ENCODE results near the gene TENT4A.

TENT4A gene

GRCh38 chr5:6718161-6718681 is 5.0 kb downstream of the TENT4A start:
- no peak for DNase-seq (ENCODE audit: low read depth)

- no peak for DNase-seq (ENCODE audit: low read depth)
These were observed 5.5 kb downstream of the TENT4A start for GRCh38 chr5:6718718-6719117.

GRCh38 chr5:6719417-6719816 is 6.2 kb downstream of the TENT4A start:
- DNase-seq (ENCODE audit: low read depth), result no peak

DNA sequence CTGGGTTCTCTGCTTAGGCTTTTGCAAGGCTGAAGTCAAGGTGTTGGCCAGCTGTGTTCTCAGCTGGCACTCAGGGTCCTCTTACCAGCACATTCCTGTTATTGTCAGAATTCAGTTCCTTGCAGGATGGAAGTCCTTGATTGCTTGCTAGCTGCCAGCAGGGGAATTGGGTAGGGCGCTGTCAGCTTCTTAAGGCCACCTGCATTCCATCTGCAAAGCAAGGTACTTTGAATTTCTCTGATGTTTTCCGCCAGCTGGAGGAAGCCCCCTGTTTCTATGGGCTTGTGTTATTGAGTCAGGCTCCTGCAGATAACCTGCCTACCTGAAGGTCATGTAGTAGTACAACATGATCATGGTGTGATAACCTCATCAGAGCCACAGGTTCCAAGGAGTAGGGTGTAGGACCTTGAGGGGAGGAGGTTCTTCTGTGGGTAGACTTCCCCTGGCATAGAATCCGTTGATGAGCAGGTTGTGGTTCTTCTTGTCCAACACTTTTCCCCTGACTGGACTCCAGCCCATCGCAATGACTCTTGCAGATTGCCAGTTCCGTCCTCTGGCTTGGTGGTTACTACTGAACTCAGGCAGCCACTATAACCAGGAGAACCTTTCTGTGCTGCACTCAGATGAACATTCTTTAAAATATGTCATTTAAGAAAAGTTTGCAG is 6.8 kb downstream of the TENT4A start:
- no peak for DNase-seq (ENCODE audit: low read depth)

DNA sequence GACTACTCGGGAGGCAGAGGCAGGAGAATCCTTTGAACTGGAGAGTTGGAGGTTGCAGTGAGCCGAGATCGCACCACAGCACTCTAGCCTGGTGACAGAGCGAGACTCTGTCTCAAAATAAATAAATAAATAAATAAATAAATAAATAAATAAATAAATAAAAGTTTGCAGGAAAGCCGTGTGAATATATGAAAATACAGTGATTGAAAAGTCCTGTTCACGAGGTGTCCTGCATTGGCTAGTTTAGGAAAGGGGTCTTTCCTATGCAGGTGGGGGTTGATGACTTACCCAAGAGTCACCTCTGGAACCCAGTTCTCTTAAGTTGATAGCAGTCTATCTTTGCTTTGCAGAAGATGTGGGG is 7.3 kb downstream of the TENT4A start:
- no peak for DNase-seq (ENCODE audit: low read depth)

GRCh38 chr5:6721442-6721841 is 8.2 kb downstream of the TENT4A start:
- no peak for DNase-seq (ENCODE audit: low read depth)

DNA sequence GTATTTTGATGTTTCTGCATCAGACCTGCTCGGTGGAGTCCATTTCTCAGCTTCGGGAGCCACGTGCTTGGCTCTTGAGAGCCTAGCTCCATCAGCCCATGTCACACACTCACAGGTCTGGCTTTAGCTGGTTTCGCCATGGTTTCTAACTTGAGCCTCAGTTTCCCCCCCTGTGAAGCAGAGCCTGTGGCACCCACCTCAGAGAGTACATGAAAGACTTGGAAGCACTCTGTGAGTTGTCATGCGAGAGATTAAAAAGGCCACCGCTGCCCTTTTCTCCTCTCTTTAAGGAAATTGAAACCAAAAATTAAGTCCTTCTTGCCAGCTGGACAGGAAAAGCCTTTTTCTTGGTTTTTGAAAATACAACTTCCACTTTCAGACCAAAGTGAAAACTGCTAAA is 8.8 kb downstream of the TENT4A start:
- DNase-seq (ENCODE audit: low read depth), result no peak

- DNase-seq (ENCODE audit: low read depth), result no peak
These were observed 10.0 kb downstream of the TENT4A start for GRCh38 chr5:6723122-6723815.

GRCh38 chr5:6723816-6724300 is 10.6 kb downstream of the TENT4A start:
- no peak for DNase-seq (ENCODE audit: low read depth)

DNA sequence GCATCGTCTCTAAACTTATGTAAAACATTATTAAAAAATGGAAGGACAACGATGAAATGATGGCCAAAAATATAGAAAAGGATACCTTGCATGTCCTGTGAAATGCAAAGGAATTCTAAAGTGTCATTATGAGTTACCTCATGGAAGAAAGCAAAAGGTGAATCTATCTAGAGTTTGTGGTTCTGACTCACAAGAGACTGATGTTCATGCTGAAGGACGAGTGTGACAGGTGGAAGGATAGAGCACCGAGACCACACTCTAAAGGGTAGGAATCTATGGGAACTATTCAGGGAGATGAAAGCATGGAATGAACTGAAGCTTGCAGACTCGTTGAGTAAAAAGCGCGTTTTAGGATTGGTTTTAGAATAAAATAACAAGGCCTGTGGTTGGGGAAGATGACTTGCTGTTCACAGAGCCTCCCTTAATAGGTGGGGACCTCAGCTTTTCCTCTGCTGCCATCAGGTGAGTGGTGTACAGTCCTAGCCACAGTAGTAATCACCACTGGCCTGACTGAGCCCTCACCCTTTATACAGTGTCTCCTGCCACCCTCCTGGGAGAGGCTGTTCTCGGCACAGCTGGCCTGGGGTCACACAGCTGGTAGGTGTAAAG is 11.2 kb downstream of the TENT4A start:
- DNase-seq (ENCODE audit: low read depth), result no peak

- no peak for DNase-seq (ENCODE audit: low read depth)
These were observed 12.2 kb downstream of the TENT4A start for GRCh38 chr5:6725421-6725820.

DNA sequence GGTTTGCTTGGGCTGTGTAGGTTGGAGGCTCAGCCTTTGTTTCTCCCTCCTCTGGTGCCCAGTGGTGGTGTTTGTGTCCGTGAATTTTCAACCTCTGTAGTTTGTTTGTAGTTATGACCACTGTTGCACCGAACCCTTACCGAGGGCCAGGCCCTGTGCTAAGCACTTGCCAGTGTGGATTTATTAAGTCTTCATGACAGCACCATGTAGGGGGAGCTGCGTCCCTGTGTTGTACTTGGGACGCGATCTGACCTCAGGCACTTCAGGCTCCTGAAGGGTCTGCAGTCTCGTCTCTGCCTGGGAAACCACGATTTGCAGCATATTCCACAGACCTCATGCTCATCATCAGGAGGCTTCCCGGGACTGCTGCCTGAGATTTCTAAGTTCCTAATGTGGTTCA is 12.8 kb downstream of the TENT4A start:
- DNase-seq (ENCODE audit: low read depth), result no peak

- no peak for DNase-seq (ENCODE audit: low read depth)
These were observed 14.0 kb downstream of the TENT4A start for GRCh38 chr5:6727231-6727630.

DNA sequence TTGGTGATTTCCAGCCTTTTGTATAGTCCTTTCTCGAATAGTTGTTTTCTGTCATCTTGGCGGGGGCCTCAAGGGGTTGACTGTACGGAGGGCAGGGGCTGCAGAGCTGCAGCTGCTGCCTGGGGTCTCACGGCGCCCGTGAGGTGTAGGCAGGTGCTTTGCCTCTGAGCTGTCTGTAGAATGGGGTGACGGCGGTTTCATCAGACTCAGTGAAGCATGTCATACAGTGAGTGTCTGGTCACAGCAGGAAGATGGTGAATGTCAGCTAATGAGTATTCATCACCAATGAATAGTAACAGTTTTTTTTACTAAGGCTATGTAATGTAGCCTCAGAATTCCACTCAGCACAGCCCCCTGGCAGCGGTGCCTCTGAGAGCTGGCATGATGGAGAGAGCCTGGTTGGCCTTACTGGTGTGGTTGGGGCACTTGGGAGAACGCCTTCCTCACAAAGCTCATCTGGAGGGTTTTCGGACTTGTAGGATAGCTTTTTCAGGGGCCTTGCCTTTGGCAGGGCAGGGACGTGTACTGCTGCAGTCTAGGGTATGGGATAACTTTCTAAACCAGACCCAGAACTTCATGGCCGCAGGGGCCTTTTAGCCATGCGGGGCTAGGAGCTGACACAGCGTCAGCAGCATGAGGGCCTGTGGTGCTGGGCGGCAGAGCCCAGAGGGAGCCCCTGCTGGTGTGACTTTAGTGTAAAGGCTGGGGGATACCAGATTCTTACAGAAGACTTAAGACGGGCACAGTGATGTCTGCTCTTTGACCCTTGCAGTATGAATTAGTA is 15.0 kb downstream of the TENT4A start:
- no peak for DNase-seq (ENCODE audit: low read depth)

DNA sequence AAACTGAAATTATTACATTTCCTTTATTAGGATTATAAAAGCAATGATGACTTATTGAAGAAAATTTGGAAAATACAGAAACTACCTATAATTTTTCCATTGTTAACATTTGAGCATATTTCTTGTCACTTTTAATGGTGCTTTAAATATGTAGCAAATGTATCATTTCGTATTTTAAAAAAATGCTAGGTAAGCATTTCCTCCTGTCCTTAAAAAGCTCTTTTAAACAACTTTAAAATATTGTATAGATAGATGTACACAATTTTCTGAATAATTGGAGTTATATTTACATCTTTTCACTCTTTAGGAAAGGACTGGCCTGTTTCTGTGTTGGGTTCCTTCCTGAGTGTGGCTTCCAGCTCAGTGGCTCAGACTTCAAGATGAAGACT is 15.6 kb downstream of the TENT4A start:
- no peak for DNase-seq (ENCODE audit: low read depth)

GRCh38 chr5:6729386-6730310 is 16.4 kb downstream of the TENT4A start:
- no peak for DNase-seq (ENCODE audit: low read depth)

GRCh38 chr5:6730407-6730806 is 17.2 kb downstream of the TENT4A start:
- no peak for DNase-seq (ENCODE audit: low read depth)

DNA sequence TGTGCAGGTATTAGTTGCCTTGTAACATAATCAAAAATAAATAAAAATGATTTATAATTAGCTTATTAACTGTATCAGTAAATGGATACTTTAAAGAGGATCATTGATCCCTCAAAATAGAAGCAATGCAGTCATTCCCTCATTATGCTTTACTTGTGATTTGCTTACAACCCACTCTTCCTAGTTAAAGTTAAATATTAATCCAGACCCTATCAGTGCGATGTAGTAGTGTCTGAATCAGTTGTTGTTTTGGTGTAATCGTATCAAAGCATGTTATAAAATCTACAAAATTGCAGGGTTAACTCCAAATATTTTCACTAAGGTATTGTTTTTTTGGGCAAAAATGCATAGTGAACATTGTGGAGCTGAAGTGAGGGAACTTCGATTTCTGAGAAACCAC is 17.6 kb downstream of the TENT4A start:
- no peak for DNase-seq (ENCODE audit: low read depth)

DNA sequence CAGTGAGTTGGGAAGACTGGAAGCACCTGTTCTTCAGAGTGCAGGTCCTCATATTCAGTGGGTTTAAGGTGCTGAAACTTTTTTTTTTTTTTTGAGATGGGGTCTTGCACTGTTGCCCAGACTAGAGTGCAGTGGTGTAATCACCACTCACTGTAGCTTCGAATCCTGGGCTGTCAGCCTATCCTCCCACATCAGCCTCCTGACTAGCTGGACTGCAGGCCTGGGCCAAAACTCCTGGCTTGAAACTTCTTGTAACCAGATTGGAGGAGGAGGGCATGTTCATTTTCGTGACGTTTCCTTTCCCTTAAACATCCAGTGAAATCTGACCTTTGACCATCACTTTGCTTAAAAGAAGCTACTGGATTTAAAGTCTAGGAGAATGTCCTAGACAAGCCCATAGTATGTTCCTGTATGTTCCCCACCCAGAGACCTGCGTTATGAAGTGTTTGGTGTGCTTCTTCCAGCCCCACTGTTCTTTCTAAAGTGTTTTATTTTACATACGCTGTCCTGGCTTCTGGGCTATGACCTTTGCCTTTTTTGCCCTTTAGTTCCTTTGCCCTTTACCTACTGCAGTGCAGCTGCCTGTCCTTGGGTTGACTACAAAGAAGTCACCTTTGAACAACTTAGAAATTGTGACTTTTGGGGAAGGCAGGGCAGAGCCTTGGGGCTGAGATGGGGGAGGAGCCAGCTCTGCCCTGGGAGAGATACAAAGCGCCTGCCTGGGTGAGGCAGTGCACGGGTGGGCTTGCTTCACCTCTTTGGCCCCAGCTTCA is 18.4 kb downstream of the TENT4A start:
- no peak for DNase-seq (ENCODE audit: low read depth)

GRCh38 chr5:6732634-6733410 is 19.6 kb downstream of the TENT4A start:
- no peak for DNase-seq (ENCODE audit: low read depth)

Data from stimulated activated CD8-positive, alpha-beta memory T cell treated with anti-CD3 and anti-CD28 coated beads, Interleukin-12 subunit alpha, Interleukin-12 subunit beta, amount 100 ng/mL, for 1 hour (primary cell).